Hepatocyte (in vitro differentiated cells): ENCODE measurements around the gene ELSPBP1. TPM values are rescaled to one million over a fixed set of nuclear protein-coding genes. Genes with fewer than 3 reads are reported as not detected.

Experiments used
- DNase-seq: peaks from one replicate; pipeline ENCODE4 v3.0.0-alpha.2; 2016; ENCODE audit warnings: low spot score
- H2AFZ ChIP-seq: fragments of 200-600 bp; sonication (generic); 2 replicates; pipeline ENCODE4 v1.6.0; 2016; ENCODE audit warnings: antibody characterized with exemption, mild to moderate bottlenecking
- H3K27ac ChIP-seq: fragments of 200-600 bp; sonication (generic); 2 replicates; pipeline ENCODE4 v1.5.1; 2016; ENCODE audit warnings: mild to moderate bottlenecking
- H3K27me3 ChIP-seq: fragments of 200-600 bp; sonication (generic); 2 replicates; pipeline ENCODE4 v1.6.1; 2016
- H3K36me3 ChIP-seq: fragments of 200-600 bp; sonication (generic); replicated peaks from 2 replicates; pipeline ENCODE4 v1.5.1; 2016; ENCODE audit warnings: low read depth; ENCODE audit not compliant: insufficient read depth
- H3K4me1 ChIP-seq: fragments of 200-600 bp; sonication (generic); 2 replicates; pipeline ENCODE4 v1.5.1; 2016; ENCODE audit warnings: mild to moderate bottlenecking, moderate library complexity; ENCODE audit not compliant: insufficient read depth
- H3K4me2 ChIP-seq: fragments of 200-600 bp; sonication (generic); 2 replicates; pipeline ENCODE4 v1.6.0; 2016
- H3K4me3 ChIP-seq: fragments of 200-600 bp; sonication (generic); 2 replicates; pipeline ENCODE4 v1.5.1; 2016; ENCODE audit warnings: mild to moderate bottlenecking
- H3K79me2 ChIP-seq: fragments of 200-600 bp; sonication (generic); 2 replicates; pipeline ENCODE4 v1.6.0; 2017; ENCODE audit warnings: mild to moderate bottlenecking
- H3K9me2 ChIP-seq: fragments of 200-600 bp; sonication (generic); replicated peaks from 2 replicates; pipeline ENCODE4 v1.6.0; 2017; ENCODE audit warnings: mild to moderate bottlenecking; ENCODE audit not compliant: insufficient read depth
- H3K9me3 ChIP-seq: fragments of 200-600 bp; sonication (generic); 2 replicates; pipeline ENCODE4 v1.5.1; 2016; ENCODE audit warnings: low read depth, mild to moderate bottlenecking
- H4K20me1 ChIP-seq: fragments of 200-600 bp; sonication (generic); 2 replicates; pipeline ENCODE4 v1.6.0; 2016; ENCODE audit warnings: mild to moderate bottlenecking; ENCODE audit not compliant: insufficient read depth, poor library complexity, severe bottlenecking
- EZH2 ChIP-seq: fragments of 200-600 bp; sonication (generic); IDR thresholded peaks from 2 replicates; pipeline ENCODE4 v1.6.1; 2016; ENCODE audit warnings: antibody characterized with exemption, mild to moderate bottlenecking, borderline replicate concordance
- EZH2phosphoT487 ChIP-seq: fragments of 200-600 bp; sonication (generic); IDR thresholded peaks from one replicate; pipeline ENCODE4 v1.6.1; 2018; ENCODE audit warnings: antibody characterized with exemption, mild to moderate bottlenecking, low read depth, moderate library complexity; ENCODE audit not compliant: unreplicated experiment, severe bottlenecking
- WGBS: methylation state at CpG from one replicate; pipeline ENCODE4 v1.1.6; 2016; ENCODE audit warnings: low lambda C conversion rate; ENCODE audit errors: missing lambda C conversion rate; 5-methylcytosine and 5-hydroxymethylcytosine counted together
- polyA plus RNA-seq: library from polyadenylated mRNA; unstranded; fragments of >200 nt; fragmentation: Nextera tagmentation; extraction: Ambion mirVana; gene quantifications from 2 replicates; pipeline ENCODE4 v1.2.1, GENCODE V29; 2016
- total RNA-seq: library from RNA; depleted of rRNA; stranded (reverse); fragments of >200 nt; gene quantifications from 2 replicates; pipeline ENCODE4 v1.2.3, GENCODE V29; 2014
- TF ChIP-seq, protein P1 (sequence below): fragments of 200-600 bp; sonication (generic); IDR thresholded peaks from 2 replicates; pipeline ENCODE4 v1.5.1; 2016; ENCODE audit warnings: antibody characterized with exemption, mild to moderate bottlenecking; ENCODE audit not compliant: poor library complexity

The ELSPBP1 gene
- total and polyA plus RNA-seq, 2 experiments from 2014 or later = 0.28 to 1.0 TPM

DNA sequence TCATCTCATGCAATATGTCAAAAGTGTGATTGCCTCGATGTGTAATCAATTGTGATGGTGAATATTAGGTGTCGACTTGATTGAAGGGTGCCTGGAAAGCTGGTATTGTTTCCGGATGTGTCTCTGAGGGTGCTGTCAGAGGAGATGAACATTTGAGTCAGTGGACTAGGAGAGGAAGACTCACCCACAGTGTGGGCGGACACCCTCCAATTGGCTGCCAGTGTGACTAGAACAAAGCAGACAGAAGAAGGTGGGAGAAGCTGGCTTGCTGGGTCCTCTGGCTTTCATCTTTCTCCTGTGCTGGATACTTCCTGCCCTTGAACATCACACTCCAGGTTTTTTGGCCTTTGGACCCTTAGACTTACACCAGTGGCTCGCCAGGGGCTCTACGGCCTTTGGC lies 64.9 kb downstream of the ELSPBP1 start:
- Histone ChIP-seq H3K36me3 (no peaks in the 10 kb centered on the region), H3K27ac (no peak overlapping the region), H3K4me2 (no peak overlapping the region), H3K27me3 (no peaks in the 10 kb centered on the region), H3K4me3 (no peak overlapping the region), H2AFZ (no peak overlapping the region), H3K79me2 (no peaks in the 10 kb centered on the region), H3K4me1 (no peaks in the 10 kb centered on the region), H4K20me1 (no peaks in the 10 kb centered on the region), H3K9me3 (no peaks in the 10 kb centered on the region), H3K9me2 (no peaks in the 10 kb centered on the region)
- TF ChIP-seq, protein P1, sequence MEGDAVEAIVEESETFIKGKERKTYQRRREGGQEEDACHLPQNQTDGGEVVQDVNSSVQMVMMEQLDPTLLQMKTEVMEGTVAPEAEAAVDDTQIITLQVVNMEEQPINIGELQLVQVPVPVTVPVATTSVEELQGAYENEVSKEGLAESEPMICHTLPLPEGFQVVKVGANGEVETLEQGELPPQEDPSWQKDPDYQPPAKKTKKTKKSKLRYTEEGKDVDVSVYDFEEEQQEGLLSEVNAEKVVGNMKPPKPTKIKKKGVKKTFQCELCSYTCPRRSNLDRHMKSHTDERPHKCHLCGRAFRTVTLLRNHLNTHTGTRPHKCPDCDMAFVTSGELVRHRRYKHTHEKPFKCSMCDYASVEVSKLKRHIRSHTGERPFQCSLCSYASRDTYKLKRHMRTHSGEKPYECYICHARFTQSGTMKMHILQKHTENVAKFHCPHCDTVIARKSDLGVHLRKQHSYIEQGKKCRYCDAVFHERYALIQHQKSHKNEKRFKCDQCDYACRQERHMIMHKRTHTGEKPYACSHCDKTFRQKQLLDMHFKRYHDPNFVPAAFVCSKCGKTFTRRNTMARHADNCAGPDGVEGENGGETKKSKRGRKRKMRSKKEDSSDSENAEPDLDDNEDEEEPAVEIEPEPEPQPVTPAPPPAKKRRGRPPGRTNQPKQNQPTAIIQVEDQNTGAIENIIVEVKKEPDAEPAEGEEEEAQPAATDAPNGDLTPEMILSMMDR = no peak
- no peak for TF ChIP-seq EZH2phosphoT487
- TF ChIP-seq EZH2 = no peak
- DNase-seq = no peak
- 95% methylated on average over 6 of the region's 6 CpGs for WGBS

DNA sequence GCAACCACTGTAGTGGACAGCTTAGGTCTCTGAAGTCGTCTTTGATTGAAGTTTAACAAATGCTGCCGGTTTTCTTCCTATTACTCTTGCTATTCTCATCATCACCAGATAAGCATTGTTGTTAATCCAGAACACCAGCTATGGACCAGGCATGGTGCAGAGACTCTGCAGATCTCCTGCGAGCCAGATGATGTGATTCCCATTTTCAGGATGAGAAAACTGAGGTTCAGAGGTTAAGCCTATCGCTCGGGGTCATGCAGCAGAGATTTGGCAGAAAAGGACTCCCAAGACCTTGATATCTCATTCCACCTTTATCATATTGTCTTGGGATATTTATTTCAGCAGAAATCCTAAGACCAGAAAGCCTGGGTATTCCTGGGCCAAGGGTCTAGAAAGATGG lies 65.9 kb downstream of the ELSPBP1 start:
- TF ChIP-seq, protein P1 = no peak
- TF ChIP-seq EZH2phosphoT487 (no peak), EZH2 (no peak)
- no peaks in the 10 kb centered on the region for H3K9me2 ChIP-seq
- no peak for DNase-seq
- H3K4me2 ChIP-seq = no peak overlapping the region
- no peaks in the 10 kb centered on the region for H3K9me3 ChIP-seq
- no peak overlapping the region for H3K27ac ChIP-seq
- no peak overlapping the region for H2AFZ ChIP-seq
- no peak overlapping the region for H3K4me3 ChIP-seq
- H4K20me1 ChIP-seq = no peaks in the 10 kb centered on the region
- 87% methylated on average over 5 of the region's 5 CpGs for WGBS
- no peaks in the 10 kb centered on the region for H3K36me3 ChIP-seq
- H3K4me1 ChIP-seq = no peaks in the 10 kb centered on the region
- H3K27me3 ChIP-seq = no peaks in the 10 kb centered on the region
- H3K79me2 ChIP-seq = no peaks in the 10 kb centered on the region

DNA sequence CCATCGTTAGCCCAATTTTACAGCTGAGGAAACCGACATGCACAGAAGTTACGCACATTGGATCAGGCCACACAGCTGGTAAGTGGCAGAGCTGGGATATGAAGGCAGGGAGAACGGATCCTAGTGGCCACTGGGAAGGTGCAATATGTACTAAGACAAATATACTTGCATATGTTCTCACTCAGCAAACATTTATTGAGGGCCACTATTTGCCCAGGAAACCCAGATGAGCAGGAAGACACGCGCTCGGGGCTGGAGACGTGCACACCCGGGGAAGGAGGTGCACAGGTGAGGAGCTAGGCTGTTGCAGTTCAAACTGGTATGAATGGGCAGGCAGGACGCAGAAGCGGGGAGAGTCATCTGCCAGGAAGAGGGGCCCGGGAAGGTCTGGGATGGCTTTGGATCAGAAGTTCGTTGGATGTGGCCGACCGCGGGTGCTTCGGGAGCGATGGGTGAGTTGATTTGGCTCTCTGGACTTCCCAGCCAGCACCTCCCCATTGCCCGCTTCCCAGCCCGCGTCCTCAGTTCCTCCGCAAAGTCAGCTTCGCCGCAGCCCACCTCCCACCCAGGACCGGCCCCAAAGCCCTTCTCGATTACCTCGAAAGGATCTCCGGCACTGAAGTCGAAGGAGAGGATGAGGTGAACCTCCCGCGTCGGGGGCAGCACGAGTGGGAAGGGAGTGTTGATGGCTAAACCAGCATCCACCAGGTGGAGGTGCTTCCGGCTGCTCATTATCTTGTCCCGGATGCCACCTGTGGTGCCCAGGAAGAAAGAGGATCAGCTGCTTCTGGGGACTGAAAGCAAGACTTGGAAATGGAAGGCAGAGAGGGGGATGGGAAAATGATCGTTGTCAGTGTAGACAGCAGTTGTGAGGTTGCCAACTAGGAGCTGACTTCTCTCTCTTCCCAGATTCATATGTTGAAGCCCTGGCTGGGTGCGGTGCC lies 67.2 kb downstream of the ELSPBP1 start:
- Histone ChIP-seq H4K20me1 (no peaks in the 10 kb centered on the region), H3K27ac (no peak overlapping the region), H3K9me2 (no peaks in the 10 kb centered on the region), H3K79me2 (no peaks in the 10 kb centered on the region), H2AFZ (no peak overlapping the region), H3K4me3 (no peak overlapping the region), H3K36me3 (no peaks in the 10 kb centered on the region), H3K4me1 (no peaks in the 10 kb centered on the region), H3K4me2 (no peak overlapping the region), H3K27me3 (no peaks in the 10 kb centered on the region), H3K9me3 (no peaks in the 10 kb centered on the region)
- TF ChIP-seq, protein P1 = no peak
- WGBS = 75% methylated on average over 37 of the region's 37 CpGs
- DNase-seq = no peak
